ENCODE results near the gene COPS4.
"Not testable (repeated sequence)": the region's sequence is repeated elsewhere in the genome, so short reads cannot be mapped to it uniquely, and the experiment has no call there.

The COPS4 gene
- total RNA-seq, result 30.6 to 36.5 reads per million in 2 donors

GRCh38 chr4:83034630-83035494, at the start of gene COPS4:
Gene COPS4 (plus strand): TSS chr4:83035183. CDS start chr4:83035225, 42 bp downstream.
- DNase-seq, result peak; percentile 78 to 100 (median 93)

- DNase-seq, result not testable (repeated sequence)
Measured at GRCh38 chr4:82987519-82987918, 47.5 kb upstream of the COPS4 start.

- DNase-seq, result no peak
Measured at GRCh38 chr4:82988323-82988832, 46.6 kb upstream of the COPS4 start.

- peak in 2 of 5 experiments; percentile 4 to 69 for DNase-seq
Measured at GRCh38 chr4:82989575-82990429, 45.2 kb upstream of the COPS4 start.

GRCh38 chr4:82994834-82995233, 40.1 kb upstream of the COPS4 start:
- no peak for DNase-seq

GRCh38 chr4:82998898-82999297, 36.1 kb upstream of the COPS4 start:
- DNase-seq, result no peak

GRCh38 chr4:83002329-83002728, 32.7 kb upstream of the COPS4 start:
- no peak for DNase-seq

GRCh38 chr4:83003044-83003791, 31.8 kb upstream of the COPS4 start:
- not testable (repeated sequence) for DNase-seq

GRCh38 chr4:83009529-83009928, 25.5 kb upstream of the COPS4 start:
- DNase-seq, result no peak

GRCh38 chr4:83010111-83010521, 24.9 kb upstream of the COPS4 start:
- peak in 1 of 5 experiments; percentile 53 for DNase-seq

- DNase-seq, result peak; percentile 69 to 96 (median 82)
Measured at GRCh38 chr4:83010522-83011318, 24.3 kb upstream of the COPS4 start, which contains the start of gene LIN54. Gene LIN54 (minus strand): TSS chr4:83010823. CDS start chr4:82984844, 25,979 bp downstream.

GRCh38 chr4:83011689-83012199, 23.2 kb upstream of the COPS4 start:
- DNase-seq, result peak in 1 of 5 experiments; percentile 38

GRCh38 chr4:83012200-83012686, 22.7 kb upstream of the COPS4 start:
- peak; percentile 1 to 30 (median 9) for DNase-seq

GRCh38 chr4:83012687-83013419, 22.1 kb upstream of the COPS4 start:
- peak; percentile 94 to 98 (median 96) for DNase-seq

GRCh38 chr4:83013420-83013867, 21.5 kb upstream of the COPS4 start:
- no peak for DNase-seq

- no peak for DNase-seq
Measured at GRCh38 chr4:83013902-83014301, 21.1 kb upstream of the COPS4 start.

GRCh38 chr4:83019794-83020494, 15.0 kb upstream of the COPS4 start:
- peak in 1 of 5 experiments; percentile 50 for DNase-seq

GRCh38 chr4:83022724-83023450, 12.1 kb upstream of the COPS4 start:
- DNase-seq, result no peak

GRCh38 chr4:83023599-83023998, 11.4 kb upstream of the COPS4 start:
- DNase-seq, result not testable (repeated sequence)

Data from T-helper 2 cell (primary cell).